HepG2 (cell line): Measurements from ENCODE around the gene KCTD21. TPM values are rescaled to one million over a fixed set of nuclear protein-coding genes. Genes with fewer than 3 reads are reported as not detected.

Source experiments
- ARID2 ChIP-seq: sonication (generic); formaldehyde crosslinking; IDR thresholded peaks from 2 replicates; pipeline ENCODE4 v1.8.1; 2022; ENCODE audit warnings: mild to moderate bottlenecking, missing genetic modification reagents, borderline replicate concordance
- ATRX ChIP-seq: sonication (generic); formaldehyde crosslinking; IDR thresholded peaks from 2 replicates; pipeline ENCODE4 v1.4.0; 2020; ENCODE audit warnings: missing genetic modification reagents, borderline replicate concordance
- BCL6 ChIP-seq: IDR thresholded peaks from 2 replicates; pipeline ENCODE4 v1.6.1; 2016; ENCODE audit warnings: missing genetic modification reagents, missing compliant biosample characterization
- CCAR2 ChIP-seq: fragments of 200-400 bp; formaldehyde crosslinking; optimal IDR thresholded peaks from 2 replicates; pipeline ENCODE3; 2018; ENCODE audit warnings: low read depth, mild to moderate bottlenecking, low read length, moderate library complexity
- HNRNPL ChIP-seq: fragments of 200-400 bp; formaldehyde crosslinking; IDR thresholded peaks from 2 replicates; pipeline ENCODE4 v1.6.1; 2017; ENCODE audit warnings: mild to moderate bottlenecking, low read depth, low read length
- JARID2 ChIP-seq: sonication (generic); formaldehyde crosslinking; IDR thresholded peaks from 2 replicates; pipeline ENCODE4 v1.8.1; 2023; ENCODE audit warnings: missing genetic modification reagents, inconsistent platforms; ENCODE audit not compliant: insufficient replicate concordance
- MEIS1 ChIP-seq: sonication (generic); formaldehyde crosslinking; IDR thresholded peaks from 2 replicates; pipeline ENCODE4 v1.9.0; 2021; ENCODE audit warnings: mild to moderate bottlenecking, missing genetic modification reagents, moderate library complexity, borderline replicate concordance
- MLLT10 ChIP-seq: sonication (generic); formaldehyde crosslinking; IDR thresholded peaks from 2 replicates; pipeline ENCODE4 v1.4.0; 2020; ENCODE audit warnings: missing genetic modification reagents
- NFYB ChIP-seq: sonication (generic); formaldehyde crosslinking; IDR thresholded peaks from 2 replicates; pipeline ENCODE4 v1.4.0; 2020; ENCODE audit warnings: missing genetic modification reagents
- PRDM4 ChIP-seq: sonication (generic); formaldehyde crosslinking; IDR thresholded peaks from 2 replicates; pipeline ENCODE4 v1.9.0; 2021; ENCODE audit warnings: missing genetic modification reagents, borderline replicate concordance
- SRF ChIP-seq: IDR thresholded peaks from 2 replicates; pipeline ENCODE4 v1.6.1; 2011; ENCODE audit warnings: mild to moderate bottlenecking, low read depth, low read length, moderate library complexity
- TFAP4 ChIP-seq: sonication (generic); IDR thresholded peaks from 2 replicates; pipeline ENCODE4 v1.6.1; 2016; ENCODE audit warnings: low read depth, borderline replicate concordance
- TMF1 ChIP-seq: sonication (generic); formaldehyde crosslinking; IDR thresholded peaks from 2 replicates; pipeline ENCODE4 v1.8.1; 2022; ENCODE audit warnings: low read depth, missing genetic modification reagents
- ZBTB25 ChIP-seq: IDR thresholded peaks from 2 replicates; pipeline ENCODE4 v1.6.1; 2018; ENCODE audit warnings: missing genetic modification reagents
- ZBTB44 ChIP-seq: sonication (generic); formaldehyde crosslinking; IDR thresholded peaks from 2 replicates; pipeline ENCODE4 v1.4.0; 2020; ENCODE audit warnings: missing genetic modification reagents
- ZFP62 ChIP-seq: sonication (generic); formaldehyde crosslinking; IDR thresholded peaks from 2 replicates; pipeline ENCODE4 v1.4.0; 2020; ENCODE audit warnings: missing genetic modification reagents
- ZFP91 ChIP-seq: sonication (generic); formaldehyde crosslinking; IDR thresholded peaks from 2 replicates; pipeline ENCODE4 v1.9.0; 2022; ENCODE audit warnings: missing genetic modification reagents, mild to moderate bottlenecking, borderline replicate concordance
- ZGPAT ChIP-seq: IDR thresholded peaks from 2 replicates; pipeline ENCODE4 v1.6.1; 2016; ENCODE audit warnings: mild to moderate bottlenecking
- ZNF607 ChIP-seq: sonication (generic); formaldehyde crosslinking; IDR thresholded peaks from 2 replicates; pipeline ENCODE4 v1.5.1; 2020; ENCODE audit warnings: missing genetic modification reagents, mild to moderate bottlenecking, borderline replicate concordance
- ZNF709 ChIP-seq: sonication (generic); formaldehyde crosslinking; IDR thresholded peaks from 2 replicates; pipeline ENCODE4 v1.5.0; 2020; ENCODE audit warnings: mild to moderate bottlenecking, missing genetic modification reagents
- ZNF766 ChIP-seq: sonication (generic); formaldehyde crosslinking; IDR thresholded peaks from 2 replicates; pipeline ENCODE4 v1.5.0; 2020; ENCODE audit warnings: missing genetic modification reagents, borderline replicate concordance
- ZSCAN22 ChIP-seq: sonication (generic); formaldehyde crosslinking; IDR thresholded peaks from 2 replicates; pipeline ENCODE4 v1.4.0; 2020; ENCODE audit warnings: mild to moderate bottlenecking, missing genetic modification reagents
- polyA plus RNA-seq, 8 experiments: library from polyadenylated mRNA; depleted of rRNA in 3 of 8; stranded (reverse) in 7 of 8; unstranded in 1 of 8; fragments of >200 nt; fragmentation: Illumina TruSeq in 4 of 8; extraction: Trizol in 4 of 8; gene quantifications; 2 replicates each; pipeline versions ENCODE4 v1.2.1 to v1.2.3, GENCODE V29; 2011 to 2016; ENCODE audit warnings: low read depth in 4 of 8, missing spikeins in 1 of 8, mixed read lengths in 1 of 8; ENCODE audit not compliant: insufficient read depth in 1 of 8
- total RNA-seq, 5 experiments: library from RNA; depleted of rRNA; stranded (reverse); fragments of >200 nt; fragmentation: Illumina TruSeq; extraction: Trizol; gene quantifications; 2 replicates each; pipeline ENCODE4 v1.2.3, GENCODE V29; 2016; ENCODE audit warnings: low read depth in 1 of 5

KCTD21 gene
- total and polyA plus RNA-seq, 2 of the 13 experiments (the other 11 are each of a cell fraction or from before 2014, with no cell fraction given): 3.1 to 13.5 TPM

- TF ChIP-seq NFYB (CRISPR knock-in tag): no peak
- no peak for TF ChIP-seq SRF
- no peak for TF ChIP-seq TMF1 (CRISPR knock-in tag)
- TF ChIP-seq HNRNPL: no peak
- TF ChIP-seq BCL6 (CRISPR knock-in tag): 0 out of 2 replicates have a peak, but pooled peaks have one; percentile 13
- no peak for TF ChIP-seq ZNF607 (CRISPR knock-in tag)
- no peak for TF ChIP-seq ZFP62 (CRISPR knock-in tag)
- no peak for TF ChIP-seq ZNF709 (CRISPR knock-in tag)
- TF ChIP-seq ZGPAT: no peak
- no peak for TF ChIP-seq CCAR2
- TF ChIP-seq JARID2: no peak
- TF ChIP-seq PRDM4 (CRISPR knock-in tag): no peak
- no peak for TF ChIP-seq TFAP4
- TF ChIP-seq ZBTB44 (CRISPR knock-in tag): no peak
- TF ChIP-seq ATRX (CRISPR knock-in tag): no peak
- TF ChIP-seq ZFP91 (CRISPR knock-in tag): no peak
- TF ChIP-seq ZBTB25 (CRISPR knock-in tag): no peak
- TF ChIP-seq ARID2 (CRISPR knock-in tag): no peak
- no peak for TF ChIP-seq ZNF766 (CRISPR knock-in tag)
- no peak for TF ChIP-seq MLLT10 (CRISPR knock-in tag)
- peak; percentile 93 for TF ChIP-seq ZSCAN22 (CRISPR knock-in tag)
- TF ChIP-seq MEIS1: no peak
Measured at GRCh38 chr11:78189851-78190250, 1.4 kb upstream of the KCTD21 start (continued).
